Measurements from ENCODE around the gene SUCO.
"Not testable (repeated sequence)": the region's sequence is repeated elsewhere in the genome, so short reads cannot be mapped to it uniquely, and the experiment has no call there.

Gene SUCO

DNA sequence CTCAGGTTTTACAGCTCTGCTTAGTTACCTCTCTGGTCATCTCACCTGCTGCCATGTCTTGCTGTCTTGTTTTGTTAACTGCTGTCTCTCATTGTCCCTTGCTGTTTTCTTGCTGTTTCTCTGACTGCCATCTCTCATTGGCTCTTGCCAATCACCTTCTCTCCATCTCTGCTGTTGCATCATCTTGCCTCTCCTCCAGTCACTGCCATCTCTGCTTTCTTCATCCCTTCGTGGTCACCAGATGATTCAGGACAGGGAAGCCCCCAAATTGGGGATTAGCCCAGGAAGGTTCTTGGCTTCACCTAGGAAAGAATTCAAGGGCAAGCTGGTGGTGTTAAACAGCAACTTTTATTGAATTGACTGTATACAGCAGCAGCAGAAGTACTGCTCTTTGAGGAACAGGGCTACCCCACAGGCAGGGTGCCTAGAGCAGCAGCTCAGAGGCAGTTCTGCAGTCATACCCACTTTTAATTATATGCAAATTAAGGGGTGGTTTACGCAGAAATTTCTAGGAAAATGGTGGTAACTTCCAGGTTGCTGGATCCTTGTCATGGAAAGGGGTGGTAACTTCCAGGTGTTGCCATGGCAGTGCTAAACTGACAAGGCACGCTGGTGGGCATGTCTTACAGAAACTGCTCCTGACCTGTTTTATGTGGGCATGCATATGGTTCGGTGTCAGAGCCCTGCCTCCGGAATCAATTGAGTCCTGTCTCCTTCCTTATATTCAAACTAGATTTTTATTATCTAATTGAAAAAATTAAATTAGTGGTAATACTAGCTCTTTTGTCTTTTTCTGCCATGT is 33.4 kb downstream of the SUCO start:
- DNase-seq = no peak

DNA sequence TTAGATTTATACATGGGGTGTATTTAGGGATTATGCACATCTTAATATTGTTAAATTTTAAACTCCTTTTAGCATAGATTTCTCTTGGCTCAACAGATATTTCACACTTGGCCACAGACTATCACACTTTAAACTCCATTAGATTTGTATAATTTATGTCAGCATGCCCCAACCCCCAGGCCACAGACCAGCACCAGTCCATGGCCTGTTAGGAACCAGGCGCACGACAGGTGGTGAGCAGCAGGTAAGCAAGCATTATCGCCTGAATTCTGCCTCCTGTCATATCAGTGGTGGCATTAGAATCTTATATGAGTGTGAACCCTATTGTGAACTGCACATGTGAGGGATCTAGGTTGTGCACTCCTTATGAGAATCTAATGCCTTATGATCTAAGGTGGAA is 34.8 kb downstream of the SUCO start:
- no peak for DNase-seq

DNA sequence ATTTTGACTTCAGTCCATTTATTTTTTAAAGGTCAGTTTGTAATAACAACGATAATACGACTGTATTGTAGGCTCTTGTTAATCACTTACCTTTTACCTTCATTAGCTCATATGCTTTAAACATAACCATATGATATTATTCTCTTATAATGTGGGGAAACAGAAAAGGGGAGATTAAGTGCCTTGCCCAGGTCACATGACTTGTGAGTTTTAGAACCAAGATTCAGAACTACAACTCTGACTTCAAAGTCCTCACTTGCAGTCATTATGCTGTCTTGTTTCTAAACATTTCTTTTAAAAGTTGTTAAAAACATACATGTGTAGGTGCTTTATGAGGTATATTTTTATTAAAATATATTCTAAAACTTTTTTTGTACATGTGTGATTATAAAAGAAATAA is 41.1 kb downstream of the SUCO start:
- DNase-seq = no peak

DNA sequence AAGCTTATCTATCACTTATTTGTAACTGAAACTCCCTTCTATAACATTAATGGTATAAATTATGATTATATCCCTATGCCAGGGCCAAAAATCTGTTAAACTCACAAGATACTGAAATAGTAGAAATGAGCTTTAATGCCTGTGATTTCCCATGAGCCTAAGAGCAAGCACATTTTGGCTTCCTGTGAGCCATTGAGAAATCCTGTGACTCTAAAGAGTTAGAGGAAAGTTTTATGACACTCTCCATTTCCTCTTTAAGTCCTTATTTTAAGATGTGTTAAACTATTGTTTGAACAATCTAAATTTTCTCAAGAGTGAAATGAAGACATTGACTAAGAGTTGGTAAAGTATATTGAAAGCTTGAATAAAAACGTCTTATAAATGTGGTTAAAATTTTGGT is 45.6 kb downstream of the SUCO start:
- no peak for DNase-seq

DNA sequence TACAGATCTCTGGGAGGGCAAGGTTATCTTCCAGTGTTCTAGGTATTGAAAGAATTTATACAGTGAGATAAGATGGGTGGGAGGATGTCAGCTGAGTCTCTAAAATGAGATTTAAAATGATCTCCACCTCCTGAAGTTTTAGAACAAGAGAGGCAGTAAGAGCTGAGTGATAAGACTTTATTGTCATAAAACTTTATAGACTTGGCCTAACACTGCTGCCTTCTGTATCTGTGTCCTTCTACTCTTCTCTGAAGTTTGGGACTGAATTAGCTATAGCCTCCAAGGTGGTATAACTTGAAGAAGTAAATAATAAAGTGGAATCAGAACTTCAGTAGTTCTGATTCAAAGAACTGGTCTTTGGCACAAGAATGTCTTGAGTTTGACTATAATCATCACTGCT is 48.3 kb downstream of the SUCO start:
- no peak for DNase-seq

DNA sequence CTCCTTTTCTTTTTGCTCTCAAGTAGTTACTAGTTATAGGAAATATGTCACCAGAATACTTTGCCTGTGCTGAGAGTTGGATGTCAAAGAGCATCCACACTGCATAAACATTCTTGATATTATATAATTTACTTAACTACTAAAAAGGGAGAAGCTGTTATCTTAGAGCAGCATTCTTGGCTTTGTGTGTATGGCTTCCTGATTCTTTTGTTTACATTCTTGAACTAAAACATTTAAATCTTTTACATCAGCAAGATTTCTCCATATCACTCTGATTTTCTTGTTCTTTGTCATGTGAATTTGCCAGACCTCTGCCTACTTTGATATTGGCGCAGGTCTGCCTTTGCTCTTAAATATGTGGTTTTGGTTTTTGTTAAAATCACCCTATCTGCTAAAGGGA is 48.8 kb downstream of the SUCO start:
- DNase-seq = no peak

DNA sequence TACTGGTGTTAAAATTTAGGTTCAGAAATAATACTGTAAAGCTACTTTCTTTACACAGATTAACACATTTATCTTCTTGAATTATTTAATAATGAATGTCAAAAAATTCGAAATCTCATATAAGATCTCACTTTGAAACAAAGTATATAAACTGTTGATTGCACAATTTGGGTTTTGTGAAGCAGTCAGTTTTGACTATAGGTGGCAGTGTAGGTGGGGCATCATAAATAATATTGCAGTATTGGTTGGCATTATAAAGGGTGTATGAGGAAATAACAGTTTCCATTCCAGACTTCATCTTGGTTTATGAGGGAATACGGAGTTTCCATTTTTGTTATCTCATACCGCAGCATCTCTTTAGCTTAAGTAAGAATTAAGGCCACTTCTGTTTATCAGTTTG is 49.9 kb downstream of the SUCO start:
- no peak for DNase-seq

DNA sequence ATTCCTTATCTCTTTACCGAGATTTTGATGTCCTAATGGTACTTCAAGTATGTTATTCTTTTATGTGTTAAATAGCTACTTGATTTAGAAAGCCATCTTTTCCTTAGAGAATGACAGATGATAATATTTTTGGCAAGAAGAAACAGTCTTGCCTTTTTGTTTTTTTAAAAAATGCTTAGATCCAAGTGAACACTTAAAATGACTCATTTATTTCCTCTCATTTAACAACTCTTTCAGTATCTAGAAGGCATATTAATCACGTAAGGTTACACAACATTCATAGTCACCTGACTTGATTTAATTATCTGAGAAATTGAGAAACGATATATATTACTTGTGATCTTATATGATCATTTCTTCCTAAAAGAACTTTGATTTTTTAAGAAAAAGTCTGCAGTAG is 52.4 kb downstream of the SUCO start:
- no peak for DNase-seq

DNA sequence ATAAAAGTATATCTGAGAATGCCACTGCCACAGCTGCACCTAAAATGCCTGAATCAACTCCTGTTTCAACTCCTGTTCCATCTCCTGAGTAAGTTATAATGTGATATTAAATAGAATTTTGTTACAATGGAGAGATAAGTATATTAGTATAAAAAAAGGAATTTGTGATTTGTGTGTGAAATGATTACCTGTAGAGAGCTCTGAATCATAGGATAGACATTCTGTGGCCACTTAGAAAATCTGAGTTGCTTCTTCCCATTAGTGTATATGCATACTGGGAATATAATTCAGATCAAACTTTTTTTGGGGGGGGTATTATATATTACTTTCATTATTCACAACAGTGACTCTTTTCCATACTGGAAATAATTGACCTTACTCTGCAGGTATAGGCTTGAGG is 52.9 kb downstream of the SUCO start:
- no peak for DNase-seq

DNA sequence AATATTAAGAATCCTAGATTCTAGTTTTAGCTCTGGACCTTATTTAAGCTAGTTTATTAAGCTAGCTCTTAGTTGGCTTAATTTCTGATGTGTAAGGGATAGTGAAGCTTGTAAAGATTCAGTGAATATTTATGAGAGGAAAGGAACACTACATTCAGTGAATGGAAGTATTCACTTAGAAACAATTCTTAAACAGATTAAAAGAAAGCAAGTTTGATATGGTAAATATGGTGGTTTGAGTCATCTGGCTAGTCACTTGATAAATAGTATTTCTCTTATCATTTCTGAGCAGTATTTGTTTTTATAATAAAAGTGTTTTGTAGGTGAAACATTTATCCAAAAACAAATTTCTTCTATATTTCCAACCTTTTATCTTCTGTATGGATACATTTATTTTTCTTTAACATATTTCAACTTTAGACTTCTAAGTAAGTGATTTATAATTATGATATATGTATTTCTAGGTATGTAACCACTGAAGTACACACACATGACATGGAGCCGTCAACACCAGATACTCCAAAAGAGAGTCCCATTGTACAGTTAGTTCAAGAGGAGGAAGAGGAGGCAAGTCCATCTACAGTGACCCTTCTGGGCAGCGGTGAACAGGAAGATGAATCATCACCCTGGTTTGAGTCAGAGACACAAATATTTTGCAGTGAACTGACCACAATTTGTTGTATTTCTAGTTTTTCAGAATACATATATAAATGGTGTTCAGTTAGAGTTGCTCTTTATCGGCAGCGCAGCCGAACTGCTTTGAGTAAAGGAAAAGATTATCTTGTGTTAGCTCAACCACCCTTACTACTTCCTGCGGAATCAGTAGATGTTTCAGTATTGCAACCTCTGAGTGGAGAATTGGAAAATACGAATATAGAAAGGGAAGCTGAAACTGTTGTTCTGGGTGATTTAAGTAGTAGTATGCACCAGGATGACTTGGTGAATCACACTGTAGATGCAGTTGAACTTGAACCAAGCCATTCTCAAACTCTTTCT is 55.6 kb downstream of the SUCO start:
- DNase-seq = no peak

DNA sequence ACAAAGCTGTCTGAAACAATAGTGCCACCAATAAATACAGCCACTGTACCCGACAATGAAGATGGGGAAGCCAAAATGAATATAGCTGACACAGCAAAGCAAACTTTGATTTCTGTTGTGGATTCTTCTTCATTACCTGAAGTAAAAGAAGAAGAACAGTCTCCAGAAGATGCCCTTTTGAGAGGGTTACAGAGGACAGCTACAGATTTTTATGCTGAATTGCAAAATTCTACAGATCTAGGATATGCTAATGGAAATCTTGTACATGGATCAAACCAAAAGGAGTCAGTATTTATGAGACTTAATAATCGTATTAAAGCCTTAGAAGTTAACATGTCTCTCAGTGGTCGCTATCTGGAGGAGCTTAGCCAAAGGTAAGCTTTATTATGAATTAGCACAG is 56.6 kb downstream of the SUCO start:
- no peak for DNase-seq

DNA sequence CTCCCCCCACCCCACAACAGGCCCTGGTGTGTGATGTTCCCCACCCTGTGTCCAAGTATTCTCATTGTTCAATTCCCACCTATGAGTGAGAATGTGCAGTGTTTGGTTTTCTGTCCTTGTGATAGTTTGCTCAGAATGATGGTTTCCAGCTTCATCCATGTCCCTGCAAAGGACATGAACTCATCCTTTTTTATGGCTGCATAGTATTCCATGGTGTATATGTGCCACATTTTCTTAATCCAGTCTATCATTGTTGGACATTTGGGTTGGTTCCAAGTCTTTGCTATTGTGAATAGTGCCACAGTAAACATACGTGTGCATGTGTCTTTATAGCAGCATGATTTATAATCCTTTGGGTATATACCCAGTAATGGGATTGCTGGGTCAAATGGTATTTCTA is 58.5 kb downstream of the SUCO start:
- not testable (repeated sequence) for DNase-seq

DNA sequence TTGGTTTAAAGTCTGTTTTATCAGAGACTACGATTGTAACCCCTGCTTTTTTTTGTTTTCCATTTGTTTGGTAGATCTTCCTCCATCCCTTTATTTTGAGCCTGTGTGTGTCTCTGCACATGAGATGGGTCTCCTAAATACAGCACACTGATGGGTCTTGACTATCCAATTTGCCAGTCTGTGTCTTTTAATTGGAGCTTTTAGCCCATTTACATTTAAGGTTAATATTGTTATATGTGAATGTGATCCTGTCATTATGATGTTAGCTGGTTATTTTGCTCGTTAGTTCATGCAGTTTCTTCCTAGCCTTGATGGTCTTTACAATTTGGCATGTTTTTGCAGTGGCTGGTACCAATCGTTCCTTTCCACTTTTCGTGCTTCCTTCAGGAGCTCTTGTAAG is 62.1 kb downstream of the SUCO start:
- DNase-seq = not testable (repeated sequence)

DNA sequence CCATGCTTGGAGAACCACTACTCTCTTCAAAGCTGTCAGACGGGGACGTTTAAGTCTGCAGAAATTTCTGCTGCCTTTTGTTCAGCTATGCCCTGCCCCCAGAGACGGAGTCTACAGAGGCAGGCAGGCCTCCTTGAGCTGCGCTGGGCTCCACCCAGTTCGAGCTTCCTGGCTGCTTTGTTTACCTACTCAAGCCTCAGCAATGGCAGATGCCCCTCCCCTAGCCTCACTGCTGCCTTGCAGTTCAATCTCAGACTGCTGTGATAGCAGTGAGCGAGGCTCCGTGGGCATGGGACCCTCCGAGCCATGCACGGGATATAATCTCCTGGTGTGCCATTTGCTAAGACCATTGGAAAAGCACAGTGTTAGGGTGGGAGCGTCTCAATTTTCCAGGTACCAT is 63.8 kb downstream of the SUCO start:
- DNase-seq = not testable (repeated sequence)

DNA sequence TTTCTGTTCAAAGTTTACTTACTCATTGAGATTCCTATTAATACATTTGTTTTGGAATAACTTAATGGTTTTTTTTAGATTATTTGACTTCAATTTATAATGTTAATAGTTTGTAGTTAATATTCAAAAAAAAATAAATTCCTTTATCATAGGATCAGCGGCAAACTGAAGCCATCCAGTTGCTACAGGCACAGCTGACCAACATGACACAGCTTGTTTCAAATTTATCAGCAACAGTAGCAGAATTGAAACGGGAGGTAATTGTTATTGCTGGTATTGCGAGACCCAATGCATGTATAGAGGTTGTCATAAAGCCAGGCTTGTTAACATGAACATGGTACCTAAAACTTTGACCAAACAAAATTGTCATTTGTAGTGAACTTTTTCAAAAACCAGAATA is 67.0 kb downstream of the SUCO start:
- DNase-seq = no peak

DNA sequence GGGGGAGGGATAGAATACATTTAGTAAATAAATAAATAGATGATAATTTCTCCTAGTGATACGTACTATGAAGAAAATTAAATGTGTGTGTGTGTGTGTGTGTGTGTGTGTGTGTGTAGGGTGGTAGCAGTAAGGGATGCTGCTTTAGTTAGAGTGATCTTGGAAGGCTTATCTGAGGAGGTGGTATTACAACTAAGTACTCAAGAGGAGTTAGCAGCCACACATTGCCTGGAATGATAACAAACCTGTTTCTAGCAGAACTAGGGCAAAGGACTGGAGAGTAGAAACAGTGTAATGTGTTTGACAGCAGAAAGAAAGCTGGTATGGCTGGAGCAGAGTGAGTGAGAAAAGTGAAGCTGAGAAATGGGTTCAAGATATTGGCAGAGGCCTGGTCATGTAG is 67.7 kb downstream of the SUCO start:
- DNase-seq = no peak

DNA sequence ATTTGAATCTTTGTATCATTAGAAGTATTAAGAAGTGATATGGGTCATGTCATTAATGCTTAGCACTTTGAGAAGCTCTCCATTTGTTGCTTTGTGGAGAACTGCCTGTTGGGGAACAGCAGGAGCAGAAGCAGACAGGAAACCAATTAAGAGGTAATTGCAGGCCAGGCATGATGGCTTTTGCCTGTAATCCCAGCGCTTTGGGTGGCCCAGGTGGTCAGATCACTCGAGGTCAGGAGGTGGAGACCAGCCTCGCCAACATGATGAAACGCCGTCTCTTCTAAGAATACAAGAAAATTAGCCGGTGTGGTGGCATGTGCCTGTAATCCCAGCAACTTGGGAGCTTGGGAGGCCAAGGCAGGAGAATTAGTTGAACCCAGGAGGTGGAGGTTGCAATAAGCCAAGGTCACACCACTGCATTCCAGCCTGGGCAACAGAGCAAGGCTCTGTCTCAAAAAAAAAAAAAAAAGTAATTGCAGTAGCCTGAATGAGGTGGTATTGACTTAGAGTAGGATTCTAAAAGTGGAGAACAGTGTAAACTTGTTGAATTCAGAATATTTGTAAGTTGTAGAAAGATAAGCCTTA is 68.2 kb downstream of the SUCO start:
- no peak for DNase-seq

DNA sequence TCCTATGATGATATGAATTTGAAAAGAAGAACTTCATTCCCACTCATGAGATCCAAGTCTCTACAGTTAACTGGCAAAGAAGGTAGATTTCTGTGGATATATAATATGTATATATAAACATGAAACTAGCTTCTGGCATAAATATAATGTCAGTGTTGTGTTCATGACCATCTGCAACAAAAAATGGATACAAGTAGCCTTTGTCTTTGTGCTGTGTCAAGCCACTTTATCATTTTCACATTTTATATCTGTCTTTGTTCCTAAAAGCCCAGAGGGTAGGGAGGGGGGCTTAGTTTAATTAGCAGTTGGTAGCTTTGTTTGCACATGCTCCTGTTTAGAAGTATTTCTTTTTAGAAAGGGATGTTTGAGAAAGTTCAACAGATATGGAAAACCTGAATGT is 69.8 kb downstream of the SUCO start:
- no peak for DNase-seq

DNA sequence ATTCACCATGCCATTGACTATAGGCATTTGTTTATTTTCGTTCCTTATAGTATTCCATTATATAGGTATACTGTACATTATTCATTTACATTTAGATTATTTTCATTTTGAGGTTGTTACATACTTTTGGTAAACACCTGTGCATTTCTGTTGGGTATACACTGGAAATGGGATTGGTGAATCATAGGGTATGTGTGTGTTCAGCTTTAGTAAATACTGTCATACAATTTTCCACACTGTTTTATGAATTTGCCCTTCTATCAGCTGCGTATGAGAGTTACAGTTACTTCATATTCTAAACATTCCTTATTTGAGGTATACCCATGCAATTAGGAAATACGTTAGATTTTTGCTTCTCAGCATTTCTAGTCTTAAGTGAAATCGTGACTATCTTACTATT is 70.9 kb downstream of the SUCO start:
- DNase-seq = no peak

DNA sequence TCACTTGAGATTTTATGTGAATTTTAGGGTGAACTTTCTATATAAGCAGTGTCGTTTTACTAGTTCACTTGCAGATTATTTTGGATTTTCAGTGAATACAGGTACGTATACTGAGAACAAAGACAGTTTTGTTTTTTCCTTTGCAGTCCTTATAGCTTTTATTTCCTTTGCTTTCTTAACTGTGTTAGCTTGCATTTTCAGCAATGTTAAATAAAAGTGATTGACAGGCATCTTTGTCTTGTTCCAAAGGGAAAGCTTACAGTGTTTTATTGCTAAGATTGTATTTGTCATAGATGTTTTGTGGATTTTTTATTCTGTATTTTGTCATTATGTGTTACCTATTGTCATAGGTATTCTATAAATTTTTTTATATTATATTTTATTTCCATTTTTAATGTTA is 72.7 kb downstream of the SUCO start:
- DNase-seq = no peak

DNA sequence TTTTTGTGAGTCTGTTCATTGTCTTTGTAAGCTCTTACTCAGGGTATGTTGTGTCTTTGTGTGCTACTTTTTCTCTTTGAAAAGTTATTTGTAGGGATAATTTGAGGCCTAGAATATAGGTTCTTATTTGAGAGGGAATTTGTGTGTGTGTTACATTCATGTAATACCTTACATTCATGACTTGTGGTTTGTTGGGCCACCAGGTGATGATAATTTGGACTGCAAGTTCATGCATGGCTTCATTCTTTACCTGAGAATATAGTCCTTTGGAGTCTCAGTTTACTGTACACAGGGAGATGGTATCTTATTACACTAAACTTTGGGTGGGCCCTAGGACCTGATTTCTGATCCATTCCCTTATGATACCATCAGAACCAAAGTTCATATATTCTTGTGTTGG is 74.2 kb downstream of the SUCO start:
- no peak for DNase-seq

DNA sequence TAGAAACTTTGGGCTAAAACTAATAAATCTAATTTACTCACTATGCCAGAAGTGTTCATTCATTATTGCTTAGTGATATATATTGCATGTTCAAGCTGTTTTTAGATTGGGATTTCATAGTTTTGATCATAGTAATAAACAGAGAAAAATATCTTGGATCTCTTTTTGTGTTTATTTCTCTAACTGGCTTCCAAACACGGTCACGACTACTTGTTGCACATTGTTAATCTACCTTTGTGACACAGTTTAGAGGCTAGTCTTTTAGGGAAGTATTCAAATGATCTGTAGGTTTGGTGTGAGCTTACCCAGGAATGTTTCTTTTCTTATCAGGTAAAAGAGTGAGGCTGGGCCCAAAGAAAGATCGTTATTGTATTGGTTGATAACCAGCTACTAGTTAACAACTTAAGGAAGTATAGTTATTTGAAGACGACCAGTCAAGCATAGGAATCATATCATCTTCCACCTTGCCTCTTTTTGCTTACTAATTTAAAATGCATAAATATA is 75.2 kb downstream of the SUCO start:
- no peak for DNase-seq

DNA sequence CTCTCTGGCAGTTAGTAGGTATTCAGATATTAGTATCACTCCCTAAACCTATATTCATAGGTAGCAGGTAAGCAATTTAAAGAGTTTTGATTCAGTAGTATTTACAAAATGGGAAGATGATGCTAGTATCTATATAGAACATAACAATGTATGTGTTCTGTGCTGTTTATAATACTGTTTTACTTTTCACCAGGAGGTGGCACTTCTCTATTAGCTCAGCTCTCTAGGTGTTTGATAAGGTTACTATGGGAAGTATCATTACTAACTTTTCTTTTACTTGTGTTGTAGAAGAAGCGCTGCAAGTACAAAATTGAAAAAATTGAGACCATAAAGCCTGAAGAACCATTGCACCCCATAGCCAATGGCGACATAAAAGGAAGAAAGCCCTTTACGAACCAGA is 76.6 kb downstream of the SUCO start:
- no peak for DNase-seq

DNA sequence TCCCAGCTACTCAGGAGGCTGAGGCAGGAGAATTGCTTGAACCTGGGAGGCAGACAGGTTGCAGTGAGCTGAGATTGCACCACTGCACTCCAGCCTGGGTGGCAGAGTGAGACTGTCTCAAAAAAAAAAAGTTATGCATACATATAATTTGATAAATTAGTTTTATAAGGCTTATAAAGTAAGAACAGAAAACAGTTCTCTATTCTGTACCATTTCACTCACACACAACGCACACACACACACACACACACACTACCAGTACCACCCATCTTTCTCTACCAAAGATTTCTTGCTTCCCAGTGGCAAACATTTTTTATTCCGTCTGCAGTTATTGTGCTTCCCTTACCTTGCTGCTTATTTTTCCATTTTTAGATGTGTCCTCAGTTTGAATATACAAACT is 79.5 kb downstream of the SUCO start:
- DNase-seq = no peak
